Measurements from ENCODE around the gene GPC3. TPM values are rescaled to one million over a fixed set of nuclear protein-coding genes. Genes with fewer than 3 reads are reported as not detected.

Gene GPC3
- total and polyA plus RNA-seq, 2 donors, result 22.1 to 192 TPM

DNA sequence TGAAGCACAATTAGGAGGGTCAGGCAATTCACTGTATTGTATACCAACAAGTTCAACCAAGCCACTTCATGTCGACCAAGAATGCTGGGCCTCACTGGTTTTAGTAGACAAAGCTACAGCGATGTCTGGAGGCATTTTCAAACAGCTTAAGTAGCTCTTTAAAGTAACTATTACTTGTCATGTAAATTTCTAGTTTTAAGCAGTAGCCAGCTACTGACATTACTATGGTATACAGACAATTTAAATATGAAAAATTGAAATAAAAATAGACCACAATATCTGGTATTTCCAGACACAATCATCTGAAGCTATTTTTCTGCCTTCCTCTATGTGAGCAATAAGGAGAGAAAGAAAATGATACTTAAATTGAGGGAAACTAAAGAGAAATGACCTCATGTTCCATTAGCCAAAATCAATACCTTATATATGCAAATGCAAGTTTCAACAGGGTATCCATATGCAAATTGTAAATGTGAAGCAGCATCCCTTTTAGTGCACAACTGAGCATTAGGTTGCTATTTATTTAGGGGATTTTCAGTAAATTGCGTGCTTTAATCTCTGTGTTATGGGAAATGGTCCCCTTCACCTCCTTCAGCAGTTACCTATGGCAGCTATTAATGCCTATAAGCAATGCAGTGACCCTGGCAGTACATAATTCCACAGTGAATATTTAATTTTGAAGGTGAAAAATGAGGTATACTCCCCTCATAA, 119.5 kb downstream of the GPC3 start:
- WGBS, result 75% methylated on average over 3 of the region's 3 CpGs
- H3K4me3 ChIP-seq (ENCODE audit: low read depth, low read length), result no peak overlapping the region
- DNase-seq (ENCODE audit: extremely low spot score), result no peak
- H3K27ac ChIP-seq (ENCODE audit: low read depth), result no peak overlapping the region
- H3K36me3 ChIP-seq (ENCODE audit: insufficient read depth), result no peaks in the 10 kb centered on the region
- no peaks in the 10 kb centered on the region for H3K4me1 ChIP-seq (ENCODE audit: insufficient read depth)

DNA sequence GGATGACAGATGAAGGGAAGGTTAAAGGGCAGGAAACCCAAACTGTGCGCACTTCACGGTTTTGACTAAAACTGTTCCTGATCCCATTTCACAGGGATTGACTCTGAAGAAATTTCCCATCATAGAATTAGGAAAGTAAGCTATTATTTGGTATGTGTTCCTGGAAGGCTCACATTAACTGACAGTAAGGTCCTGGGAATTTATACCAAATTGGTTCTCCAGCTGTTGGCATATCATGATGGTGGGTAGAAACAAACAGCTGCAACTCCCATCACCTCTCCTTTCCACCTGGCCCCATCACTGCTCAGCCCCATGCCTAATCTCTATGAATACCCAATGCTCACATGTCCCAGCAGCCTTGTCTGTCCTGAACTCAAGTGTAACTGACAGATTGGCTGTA, 121.2 kb downstream of the GPC3 start:
- Histone ChIP-seq H3K4me3 (ENCODE audit: low read depth, low read length) (no peak overlapping the region), H3K36me3 (ENCODE audit: insufficient read depth) (no peaks in the 10 kb centered on the region), H3K4me1 (ENCODE audit: insufficient read depth) (no peaks in the 10 kb centered on the region), H3K27ac (ENCODE audit: low read depth) (no peak overlapping the region)
- WGBS, result 91% methylated on average over 2 of the region's 2 CpGs
- no peak for DNase-seq (ENCODE audit: extremely low spot score)

DNA sequence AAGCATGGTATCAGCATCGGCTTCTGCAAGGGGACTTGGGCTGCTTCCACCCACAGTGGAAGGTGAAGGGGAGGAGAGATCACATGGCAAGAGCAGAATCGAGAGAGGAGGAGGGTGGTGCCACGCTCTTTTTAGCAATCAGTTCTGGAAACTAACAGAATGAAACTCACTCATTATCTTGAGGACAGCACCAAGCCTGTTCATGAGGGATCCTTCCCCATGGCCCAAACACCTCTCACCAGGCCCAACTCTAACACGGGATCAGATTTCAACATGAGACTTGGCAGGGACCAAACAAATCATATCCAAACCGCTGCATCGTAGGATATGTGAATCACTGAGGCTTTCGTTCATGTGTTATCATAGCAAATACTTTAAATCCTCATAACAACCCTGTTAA, 125.5 kb downstream of the GPC3 start:
- 26% methylated on average over 7 of the region's 7 CpGs for WGBS
- no peaks in the 10 kb centered on the region for H3K4me1 ChIP-seq (ENCODE audit: insufficient read depth)
- no peak for DNase-seq (ENCODE audit: extremely low spot score)
- no peak overlapping the region for H3K27ac ChIP-seq (ENCODE audit: low read depth)
- H3K36me3 ChIP-seq (ENCODE audit: insufficient read depth), result no peaks in the 10 kb centered on the region
- no peak overlapping the region for H3K4me3 ChIP-seq (ENCODE audit: low read depth, low read length)

DNA sequence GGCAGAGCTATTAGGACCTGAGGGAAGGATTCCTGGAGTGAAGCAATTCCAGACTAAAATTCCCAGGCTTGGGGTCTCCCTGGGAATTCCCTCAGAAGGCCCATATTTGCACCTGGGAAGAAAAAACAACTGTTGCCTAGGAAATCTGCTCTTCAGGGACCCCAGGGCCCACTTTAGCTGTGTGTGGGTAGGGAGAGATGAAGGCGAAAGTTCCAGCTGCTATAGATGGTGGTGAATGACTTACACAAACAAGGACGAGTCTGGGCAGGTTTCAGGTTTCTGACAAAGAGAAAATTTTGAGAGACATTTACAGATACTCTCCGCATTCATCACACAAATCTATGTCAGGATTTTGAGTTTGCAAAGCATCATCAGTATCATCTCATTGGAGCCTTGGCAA, 126.1 kb downstream of the GPC3 start:
- Histone ChIP-seq H3K27ac (ENCODE audit: low read depth) (no peak overlapping the region), H3K36me3 (ENCODE audit: insufficient read depth) (no peaks in the 10 kb centered on the region), H3K4me3 (ENCODE audit: low read depth, low read length) (no peak overlapping the region), H3K4me1 (ENCODE audit: insufficient read depth) (no peaks in the 10 kb centered on the region)
- WGBS, result 93% methylated on average over 3 of the region's 3 CpGs
- no peak for DNase-seq (ENCODE audit: extremely low spot score)

DNA sequence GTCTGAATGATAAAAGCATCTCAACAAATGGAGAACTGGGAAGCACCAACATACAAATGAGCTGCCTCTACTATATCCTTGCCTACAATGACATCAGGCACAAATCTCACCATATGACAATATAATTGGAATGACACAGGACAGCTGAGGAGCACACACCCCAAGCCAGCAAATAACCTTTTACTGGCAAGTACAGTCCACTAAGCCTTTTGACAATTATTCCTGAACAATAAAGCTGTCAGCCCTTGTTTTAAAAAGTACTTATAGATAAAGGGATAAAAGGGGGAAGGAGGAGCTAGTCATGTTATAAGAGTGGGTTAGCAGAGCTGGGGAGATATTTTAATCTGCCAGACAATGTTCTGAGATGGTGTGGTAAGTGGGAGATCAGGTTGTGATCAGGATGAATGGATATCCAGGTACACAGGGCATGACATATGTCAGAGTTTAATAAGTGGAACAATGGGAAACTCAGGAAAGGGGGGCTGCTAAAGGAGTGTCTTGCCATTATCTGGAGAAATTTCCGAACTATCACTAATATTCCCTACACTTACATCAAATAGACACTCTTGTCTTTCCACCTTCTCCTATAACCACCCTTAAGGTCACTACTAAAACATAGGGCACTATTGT, 127.6 kb downstream of the GPC3 start:
- 100% methylated on average over 1 of the region's 1 CpG for WGBS
- H3K36me3 ChIP-seq (ENCODE audit: insufficient read depth), result no peaks in the 10 kb centered on the region
- no peak for DNase-seq (ENCODE audit: extremely low spot score)
- no peak overlapping the region for H3K4me3 ChIP-seq (ENCODE audit: low read depth, low read length)
- no peak overlapping the region for H3K27ac ChIP-seq (ENCODE audit: low read depth)
- no peaks in the 10 kb centered on the region for H3K4me1 ChIP-seq (ENCODE audit: insufficient read depth)

DNA sequence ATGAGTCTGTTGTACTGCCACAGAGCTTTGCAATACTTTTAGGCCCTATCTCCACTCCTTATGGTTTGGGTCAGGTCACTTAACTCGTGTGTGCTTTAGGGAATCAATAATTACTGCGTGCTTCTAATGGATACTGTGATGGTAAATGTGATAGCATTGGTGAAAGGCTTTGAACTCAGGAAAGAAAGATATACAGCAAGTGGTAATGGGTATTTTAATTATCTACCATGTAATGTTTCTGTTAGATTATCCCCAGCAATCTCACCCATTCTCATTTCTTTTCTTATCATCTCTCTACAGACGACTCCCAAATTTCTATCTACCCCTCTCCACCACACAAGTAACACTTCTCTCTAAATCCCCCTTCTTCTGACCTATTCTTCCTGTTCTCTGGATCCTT, 128.6 kb downstream of the GPC3 start:
- 79% methylated on average over 3 of the region's 3 CpGs for WGBS
- Histone ChIP-seq H3K36me3 (ENCODE audit: insufficient read depth) (no peaks in the 10 kb centered on the region), H3K27ac (ENCODE audit: low read depth) (no peak overlapping the region), H3K4me1 (ENCODE audit: insufficient read depth) (no peaks in the 10 kb centered on the region), H3K4me3 (ENCODE audit: low read depth, low read length) (no peak overlapping the region)
- DNase-seq (ENCODE audit: extremely low spot score), result no peak

DNA sequence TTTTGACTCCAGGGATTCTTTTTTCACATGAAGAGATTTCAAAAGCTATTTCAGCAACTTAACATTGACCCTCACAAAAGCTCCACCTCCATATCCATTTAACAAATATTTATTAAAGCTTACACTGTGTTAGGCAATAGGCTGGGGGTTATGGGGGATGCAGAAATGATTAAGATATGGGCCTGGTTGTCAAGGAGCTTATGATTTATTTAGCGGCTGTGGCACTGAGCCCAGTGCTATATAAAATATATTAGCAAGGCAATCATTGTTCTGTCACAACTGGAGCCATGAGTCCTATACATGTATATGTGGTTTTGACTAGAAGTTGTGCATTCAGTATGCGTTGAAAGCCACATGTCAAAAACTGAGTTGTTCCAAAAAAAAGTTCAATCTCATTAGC, 131.1 kb downstream of the GPC3 start:
- WGBS, result 74% methylated on average over 2 of the region's 2 CpGs
- Histone ChIP-seq H3K36me3 (ENCODE audit: insufficient read depth) (no peaks in the 10 kb centered on the region), H3K27ac (ENCODE audit: low read depth) (no peak overlapping the region), H3K4me3 (ENCODE audit: low read depth, low read length) (no peak overlapping the region), H3K4me1 (ENCODE audit: insufficient read depth) (no peaks in the 10 kb centered on the region)
- no peak for DNase-seq (ENCODE audit: extremely low spot score)

DNA sequence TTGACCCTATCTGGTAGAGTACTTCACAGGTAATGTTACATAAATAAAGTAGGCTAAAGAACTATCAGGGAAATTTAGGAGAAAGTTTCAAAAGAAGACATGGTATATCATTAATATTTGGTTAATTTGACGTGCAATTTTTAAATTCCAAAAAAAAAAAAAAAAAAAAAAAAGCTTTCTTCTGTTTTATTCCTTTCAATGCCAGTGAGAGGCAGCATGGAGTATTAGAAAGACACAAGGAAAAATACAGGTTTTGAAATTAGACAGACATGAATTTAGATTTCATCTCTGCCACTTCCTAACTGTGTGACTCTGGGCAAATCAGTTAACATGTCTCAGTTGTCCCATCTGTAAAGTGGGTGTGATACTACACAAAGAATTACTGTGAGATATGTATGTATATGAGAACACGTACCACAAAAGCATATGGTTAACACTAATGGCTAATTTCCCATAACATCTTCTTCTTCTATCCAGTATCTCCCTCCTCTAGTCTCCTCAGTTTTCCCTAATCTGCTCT, 132.5 kb downstream of the GPC3 start:
- WGBS, result 91% methylated on average over 2 of the region's 2 CpGs
- DNase-seq (ENCODE audit: extremely low spot score), result no peak
- Histone ChIP-seq H3K4me3 (ENCODE audit: low read depth, low read length) (no peak overlapping the region), H3K27ac (ENCODE audit: low read depth) (no peak overlapping the region), H3K4me1 (ENCODE audit: insufficient read depth) (no peaks in the 10 kb centered on the region), H3K36me3 (ENCODE audit: insufficient read depth) (no peaks in the 10 kb centered on the region)

DNA sequence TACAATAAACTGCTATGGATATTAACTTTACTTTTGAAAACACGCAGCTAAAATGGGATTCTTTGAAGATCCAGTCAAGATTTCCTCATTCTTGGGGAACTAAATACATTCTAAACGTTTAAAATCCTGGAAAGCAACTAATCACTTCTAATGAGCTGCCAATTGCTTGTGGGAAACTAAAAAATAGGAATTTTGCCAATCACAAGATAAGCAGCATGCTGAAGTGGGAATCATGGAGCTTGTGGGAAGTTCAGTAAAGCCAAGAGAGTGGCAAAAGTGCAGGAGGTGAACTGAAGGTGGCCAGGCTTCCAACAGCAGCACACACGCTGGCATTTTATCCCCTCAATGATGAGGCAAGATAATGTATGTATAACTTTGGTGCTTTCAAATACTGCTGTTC, 133.0 kb downstream of the GPC3 start:
- 60% methylated on average over 3 of the region's 3 CpGs for WGBS
- Histone ChIP-seq H3K27ac (ENCODE audit: low read depth) (no peak overlapping the region), H3K36me3 (ENCODE audit: insufficient read depth) (no peaks in the 10 kb centered on the region), H3K4me1 (ENCODE audit: insufficient read depth) (no peaks in the 10 kb centered on the region), H3K4me3 (ENCODE audit: low read depth, low read length) (no peak overlapping the region)
- DNase-seq (ENCODE audit: extremely low spot score), result no peak

DNA sequence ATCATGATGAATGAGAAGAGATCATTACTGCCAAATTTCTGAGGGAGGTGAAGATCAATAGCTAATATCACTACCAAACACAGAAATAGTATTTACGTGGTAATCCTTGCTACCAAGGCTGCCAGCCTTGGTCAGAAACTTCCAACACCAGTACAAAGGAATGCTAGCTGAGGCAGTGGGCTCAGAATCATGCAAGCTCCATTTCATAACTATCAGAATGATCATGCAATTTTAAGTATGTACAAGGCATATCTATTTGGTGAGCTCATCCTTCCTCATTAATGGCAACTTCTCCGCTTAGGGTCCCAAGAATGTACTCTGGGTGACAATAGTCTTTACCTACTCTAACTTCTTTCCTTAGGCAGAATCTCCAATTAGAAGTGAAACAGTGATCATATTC, 135.0 kb downstream of the GPC3 start:
- no peak overlapping the region for H3K4me3 ChIP-seq (ENCODE audit: low read depth, low read length)
- whole genome bisulfite sequencing, result 95% methylated on average over 2 of the region's 2 CpGs

DNA sequence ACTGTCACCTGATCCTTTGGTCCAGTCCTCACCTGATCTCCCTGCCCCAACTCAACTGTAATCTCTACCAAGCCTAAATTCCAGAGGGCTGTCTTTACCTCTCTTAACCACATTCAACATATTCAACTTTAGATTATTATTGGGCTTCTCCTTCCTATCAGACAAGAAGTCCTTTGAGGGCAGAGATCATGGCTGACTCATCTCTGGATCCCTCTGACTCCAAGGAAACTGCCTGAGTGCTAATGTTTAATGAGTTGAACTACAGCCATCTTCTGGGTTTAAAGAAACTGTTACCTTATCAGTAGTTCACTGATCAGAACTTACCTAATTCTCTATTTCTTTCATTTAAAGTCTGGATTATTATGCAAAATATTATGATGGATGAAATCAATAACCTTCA, 135.7 kb downstream of the GPC3 start:
- Histone ChIP-seq H3K27ac (ENCODE audit: low read depth) (no peak overlapping the region), H3K36me3 (ENCODE audit: insufficient read depth) (no peaks in the 10 kb centered on the region), H3K4me1 (ENCODE audit: insufficient read depth) (no peaks in the 10 kb centered on the region), H3K4me3 (ENCODE audit: low read depth, low read length) (no peak overlapping the region)
- no peak for DNase-seq (ENCODE audit: extremely low spot score)

More for the DNA sequence above, 135.0 kb downstream of the GPC3 start:
- no peaks in the 10 kb centered on the region for H3K4me1 ChIP-seq (ENCODE audit: insufficient read depth)
- no peak overlapping the region for H3K27ac ChIP-seq (ENCODE audit: low read depth)
- no peak for DNase-seq (ENCODE audit: extremely low spot score)
- no peaks in the 10 kb centered on the region for H3K36me3 ChIP-seq (ENCODE audit: insufficient read depth)

DNA sequence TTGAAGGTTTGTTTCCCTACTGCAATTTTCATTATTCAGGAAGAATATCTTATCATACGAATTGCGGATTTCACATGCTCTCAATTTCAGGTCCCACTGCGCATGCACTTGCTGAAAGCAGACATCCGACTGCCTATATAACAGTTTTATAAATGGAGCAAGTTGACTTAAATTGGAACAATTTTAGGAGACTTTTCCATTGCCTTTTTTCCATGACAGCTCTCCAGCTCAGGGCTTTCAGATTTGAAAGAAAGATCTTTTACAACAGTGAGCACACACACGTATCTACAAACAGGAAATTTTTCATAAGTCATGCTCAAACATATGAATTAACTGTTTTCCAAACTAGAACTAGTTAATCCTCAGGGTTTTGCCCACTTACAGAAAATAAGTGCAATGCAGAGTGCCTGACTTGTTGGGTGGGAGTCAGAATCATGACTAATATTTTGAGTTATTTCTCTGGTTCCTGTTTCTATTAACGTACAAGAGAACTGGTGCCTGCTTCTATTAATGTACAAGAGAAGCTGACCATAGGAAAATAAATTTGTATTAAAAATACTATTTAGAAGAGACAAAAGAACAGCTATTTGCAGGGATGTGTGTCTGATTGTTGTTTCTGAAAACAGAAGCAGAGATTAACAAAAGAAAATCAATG, 137.9 kb downstream of the GPC3 start:
- Histone ChIP-seq H3K4me3 (ENCODE audit: low read depth, low read length) (no peak overlapping the region), H3K36me3 (ENCODE audit: insufficient read depth) (no peaks in the 10 kb centered on the region), H3K27ac (ENCODE audit: low read depth) (no peak overlapping the region), H3K4me1 (ENCODE audit: insufficient read depth) (no peaks in the 10 kb centered on the region)
- WGBS, result 70% methylated on average over 6 of the region's 6 CpGs
- no peak for DNase-seq (ENCODE audit: extremely low spot score)

DNA sequence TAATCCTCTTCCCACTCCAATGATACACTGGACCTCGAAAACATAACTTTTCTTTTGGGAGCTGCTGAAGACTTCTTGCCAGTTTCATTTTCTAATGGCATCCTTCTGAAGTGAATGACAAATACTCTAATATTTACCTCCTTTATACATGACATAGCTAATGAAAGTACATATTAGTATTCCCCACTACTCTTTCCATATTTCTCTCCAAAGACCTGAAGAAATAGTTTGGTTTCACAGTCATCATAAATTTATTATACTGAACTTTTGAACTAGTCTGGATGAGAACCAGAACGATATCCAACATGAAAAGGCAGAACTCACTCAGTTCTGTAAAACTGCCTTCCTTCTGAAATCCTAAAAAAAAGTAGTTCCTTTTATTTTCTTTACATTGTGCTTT, 139.1 kb downstream of the GPC3 start:
- no peaks in the 10 kb centered on the region for H3K36me3 ChIP-seq (ENCODE audit: insufficient read depth)
- H3K27ac ChIP-seq (ENCODE audit: low read depth), result no peak overlapping the region
- WGBS, result 33% methylated on average over 2 of the region's 2 CpGs
- H3K4me3 ChIP-seq (ENCODE audit: low read depth, low read length), result no peak overlapping the region
- H3K4me1 ChIP-seq (ENCODE audit: insufficient read depth), result no peaks in the 10 kb centered on the region
- DNase-seq (ENCODE audit: extremely low spot score), result no peak

DNA sequence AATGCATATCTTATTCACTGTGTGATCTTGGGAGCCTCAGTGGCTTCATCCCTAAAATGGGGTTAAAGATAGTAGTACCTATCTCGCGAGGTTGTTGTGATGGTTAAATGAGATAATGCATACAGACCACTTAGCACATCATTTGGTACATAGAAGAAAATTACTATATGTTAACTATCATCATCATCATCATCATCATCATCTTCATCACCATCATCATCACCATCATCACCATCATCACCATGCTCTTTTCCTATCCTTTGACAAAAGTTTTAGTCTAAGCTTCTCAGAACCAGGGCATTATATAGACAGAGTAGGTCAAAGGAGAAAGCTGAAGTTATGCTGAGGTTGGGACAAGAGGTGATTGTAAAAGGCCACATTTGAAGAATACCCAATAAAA, 145.0 kb downstream of the GPC3 start:
- no peak overlapping the region for H3K4me3 ChIP-seq (ENCODE audit: low read depth, low read length)
- DNase-seq (ENCODE audit: extremely low spot score), result no peak
- WGBS, result 100% methylated on average over 2 of the region's 2 CpGs
- no peaks in the 10 kb centered on the region for H3K36me3 ChIP-seq (ENCODE audit: insufficient read depth)
- no peaks in the 10 kb centered on the region for H3K4me1 ChIP-seq (ENCODE audit: insufficient read depth)
- no peak overlapping the region for H3K27ac ChIP-seq (ENCODE audit: low read depth)
